Testis (tissue), 2 donors: ENCODE results near the gene LTBR.

Experiments used
- CTCF ChIP-seq, 3 experiments: fragments of 450-650 bp in 2 of 3; fragments of 200-600 bp in 1 of 3; sonication (generic) in 1 of 3; IDR thresholded peaks; one replicate each; pipeline ENCODE4 v1.5.1; 2016 to 2019; ENCODE audit warnings: antibody characterized with exemption in 3 of 3, mild to moderate bottlenecking in 2 of 3, moderate library complexity in 1 of 3
- POLR2A ChIP-seq: fragments of 450-650 bp; IDR thresholded peaks from one replicate; pipeline ENCODE4 v1.6.1; 2017; ENCODE audit warnings: antibody characterized with exemption, mild to moderate bottlenecking, moderate library complexity

- TF ChIP-seq CTCF (IDR thresholded peaks at IDR 0.05) (no peak), POLR2A (no peak)
These were observed 13.4 kb upstream of the LTBR start for GRCh38 chr12:6370576-6370935.
